HG02884 (cell line): ENCODE measurements around the gene CDK11B.
"Not testable (repeated sequence)": the region's sequence is repeated elsewhere in the genome, so short reads cannot be mapped to it uniquely, and the experiment has no call there.

Source experiments
- ATAC-seq: cut with Tn5 transposase; IDR thresholded peaks from one replicate; pipeline ENCODE4 v1.9.1; 2021; ENCODE audit warnings: mild to moderate bottlenecking, moderate library complexity; ENCODE audit not compliant: unreplicated experiment

Gene CDK11B

GRCh38 chr1:1600861-1601563, 57.8 kb downstream of the CDK11B start:
- no peak for ATAC-seq

- ATAC-seq: no peak
Observed at GRCh38 chr1:1599935-1600860, 58.6 kb downstream of the CDK11B start, which contains the start of gene FNDC10. Gene FNDC10 (minus strand): TSS chr1:1600135. CDS start chr1:1600015, 120 bp downstream.

- ATAC-seq: no peak
Observed at GRCh38 chr1:1599030-1599934, 59.5 kb downstream of the CDK11B start.

- ATAC-seq: no peak
Observed at GRCh38 chr1:1598720-1599029, 60.1 kb downstream of the CDK11B start.

- no peak for ATAC-seq
Observed at GRCh38 chr1:1598051-1598719, 60.6 kb downstream of the CDK11B start.

GRCh38 chr1:1597275-1597930, 61.4 kb downstream of the CDK11B start:
- ATAC-seq: no peak

- no peak for ATAC-seq
Observed at GRCh38 chr1:1596493-1597274, 62.1 kb downstream of the CDK11B start.

GRCh38 chr1:1595341-1595740, 63.5 kb downstream of the CDK11B start:
- not testable (repeated sequence) for ATAC-seq

GRCh38 chr1:1594602-1595260, 64.1 kb downstream of the CDK11B start:
- no peak for ATAC-seq

GRCh38 chr1:1593834-1594601, 64.8 kb downstream of the CDK11B start:
- no peak for ATAC-seq

- no peak for ATAC-seq
Observed at GRCh38 chr1:1591452-1591851, 67.4 kb downstream of the CDK11B start.
